Neutrophil (primary cell): ENCODE measurements around the gene FZD2.

Experiments used
- H3K27ac ChIP-seq: fragments of 200-600 bp; sonication (generic); 2 replicates; pipeline ENCODE4 v1.5.1; 2016; ENCODE audit warnings: mild to moderate bottlenecking, moderate library complexity
- H3K27me3 ChIP-seq: fragments of 200-600 bp; sonication (generic); 2 replicates; pipeline ENCODE4 v1.6.0; 2016; ENCODE audit warnings: mild to moderate bottlenecking
- H3K36me3 ChIP-seq: fragments of 200-600 bp; sonication (generic); 2 replicates; pipeline ENCODE4 v1.5.1; 2017
- H3K4me1 ChIP-seq, 2 experiments: fragments of 200-600 bp in 1 of 2; sonication (generic) in 1 of 2; 1 replicate in 1 of 2; 2 replicates in 1 of 2; pipeline versions ENCODE4 v1.5.1 to v1.6.1; 2013 to 2016; ENCODE audit warnings: low read depth in 1 of 2, low read length in 1 of 2, mild to moderate bottlenecking in 1 of 2, moderate library complexity in 1 of 2; ENCODE audit not compliant: control insufficient read depth in 1 of 2, insufficient read depth in 1 of 2
- H3K4me3 ChIP-seq, 2 experiments: fragments of 200-600 bp in 1 of 2; sonication (generic) in 1 of 2; 1 replicate in 1 of 2; 2 replicates in 1 of 2; pipeline ENCODE4 v1.5.1; 2013 to 2016; ENCODE audit warnings: low read depth in 1 of 2, low read length in 1 of 2, mild to moderate bottlenecking in 1 of 2, moderate library complexity in 1 of 2
- H3K9me3 ChIP-seq: fragments of 200-600 bp; sonication (generic); 2 replicates; pipeline ENCODE4 v1.5.1; 2016
- CTCF ChIP-seq: fragments of 200-600 bp; sonication (generic); IDR thresholded peaks from 2 replicates; pipeline ENCODE4 v1.5.1; 2016; ENCODE audit warnings: antibody characterized with exemption

FZD2 gene

GRCh38 chr17:44604116-44604761 is 47.0 kb downstream of the FZD2 start:
- Histone ChIP-seq H3K27ac (no peak overlapping the region), H3K4me1 (no peaks in the 10 kb centered on the region), H3K27me3 (no peaks in the 10 kb centered on the region), H3K9me3 (no peaks in the 10 kb centered on the region), H3K4me3 (no peak overlapping the region), H3K36me3 (no peaks in the 10 kb centered on the region)
- TF ChIP-seq CTCF, result no peak

GRCh38 chr17:44604768-44605485 is 47.6 kb downstream of the FZD2 start:
- H3K36me3 ChIP-seq, result no peaks in the 10 kb centered on the region
- no peak overlapping the region for H3K4me3 ChIP-seq
- no peaks in the 10 kb centered on the region for H3K9me3 ChIP-seq
- no peaks in the 10 kb centered on the region for H3K4me1 ChIP-seq
- TF ChIP-seq CTCF, result no peak
- H3K27me3 ChIP-seq, result no peaks in the 10 kb centered on the region
- H3K27ac ChIP-seq, result no peak overlapping the region

GRCh38 chr17:44606658-44607057 is 49.4 kb downstream of the FZD2 start:
- no peak overlapping the region for H3K27ac ChIP-seq
- no peak for TF ChIP-seq CTCF

GRCh38 chr17:44607836-44608690 is 50.8 kb downstream of the FZD2 start:
- H3K27me3 ChIP-seq, result no peaks in the 10 kb centered on the region
- H3K9me3 ChIP-seq, result no peaks in the 10 kb centered on the region
- no peak overlapping the region for H3K4me3 ChIP-seq
- no peak overlapping the region for H3K27ac ChIP-seq
- H3K36me3 ChIP-seq, result no peaks in the 10 kb centered on the region
- H3K4me1 ChIP-seq, result peaks cover 6% of the 10 kb centered on the region in 2 experiments
- TF ChIP-seq CTCF, result no peak

More at GRCh38 chr17:44606658-44607057, 49.4 kb downstream of the FZD2 start:
- H3K27me3 ChIP-seq, result no peaks in the 10 kb centered on the region
- H3K4me1 ChIP-seq, result peaks cover 6% of the 10 kb centered on the region in 2 experiments
- H3K36me3 ChIP-seq, result no peaks in the 10 kb centered on the region
- H3K4me3 ChIP-seq, result no peak overlapping the region
- H3K9me3 ChIP-seq, result no peaks in the 10 kb centered on the region

- no peak overlapping the region for H3K4me3 ChIP-seq
- no peak overlapping the region for H3K27ac ChIP-seq
- no peaks in the 10 kb centered on the region for H3K27me3 ChIP-seq
- H3K9me3 ChIP-seq, result no peaks in the 10 kb centered on the region
- peaks cover 6% of the 10 kb centered on the region in 2 experiments for H3K4me1 ChIP-seq
- no peak for TF ChIP-seq CTCF
- H3K36me3 ChIP-seq, result no peaks in the 10 kb centered on the region
Measured at GRCh38 chr17:44608727-44609435, 51.6 kb downstream of the FZD2 start.
